SK-N-SH (cell line): ENCODE results near the gene NPAS3.

Experiments used
- CTCF ChIP-seq: fragments of 200-600 bp; sonication (generic); IDR thresholded peaks from 2 replicates; pipeline ENCODE4 v1.6.1; 2017; ENCODE audit warnings: antibody characterized with exemption, mild to moderate bottlenecking, moderate library complexity
- EP300 ChIP-seq, 2 experiments: IDR thresholded peaks; 2 replicates each; pipeline versions ENCODE4 v1.4.0 to v1.6.1; 2012; ENCODE audit warnings: borderline replicate concordance in 1 of 2, low read depth in 1 of 2, low read length in 1 of 2
- GABPA ChIP-seq: IDR thresholded peaks from 2 replicates; pipeline ENCODE4 v1.4.0; 2012; ENCODE audit warnings: low read depth, mild to moderate bottlenecking
- JUND ChIP-seq: IDR thresholded peaks from 2 replicates; pipeline ENCODE4 v1.4.0; 2012
- MXI1 ChIP-seq: IDR thresholded peaks from 2 replicates; pipeline ENCODE4 v1.6.1; 2012; ENCODE audit warnings: mild to moderate bottlenecking, low read depth, low read length, improper control_type of control experiment
- RAD21 ChIP-seq: IDR thresholded peaks from 2 replicates; pipeline ENCODE4 v1.6.1; 2012; ENCODE audit warnings: mild to moderate bottlenecking, low read length
- RCOR1 ChIP-seq: fragments of 150-350 bp; IDR thresholded peaks from 2 replicates; pipeline ENCODE4 v1.6.1; 2017; ENCODE audit warnings: antibody characterized with exemption, low read length
- RXRA ChIP-seq: IDR thresholded peaks from 2 replicates; pipeline ENCODE4 v1.4.0; 2012; ENCODE audit warnings: low read depth, mild to moderate bottlenecking, borderline replicate concordance

GRCh38 chr14:33349871-33350270 is 411.2 kb downstream of the NPAS3 start:
- no peak for TF ChIP-seq CTCF
- no peak for TF ChIP-seq JUND
- TF ChIP-seq RCOR1: no peak
- no peak for TF ChIP-seq RAD21
- TF ChIP-seq EP300 (IDR thresholded peaks at IDR 0.05; ENCODE audit: borderline replicate concordance in 1 of 2, low read depth in 1 of 2, low read length in 1 of 2): no peak
- no peak for TF ChIP-seq MXI1
- TF ChIP-seq RXRA: no peak
- TF ChIP-seq GABPA: no peak
